ENCODE measurements around the gene LRRC7.
A peak's percentile ranks its signal among the peaks of the same experiment; 100 is the strongest.
"Not testable (repeated sequence)": the region's sequence is repeated elsewhere in the genome, so short reads cannot be mapped to it uniquely, and the experiment has no call there.

The LRRC7 gene

DNA sequence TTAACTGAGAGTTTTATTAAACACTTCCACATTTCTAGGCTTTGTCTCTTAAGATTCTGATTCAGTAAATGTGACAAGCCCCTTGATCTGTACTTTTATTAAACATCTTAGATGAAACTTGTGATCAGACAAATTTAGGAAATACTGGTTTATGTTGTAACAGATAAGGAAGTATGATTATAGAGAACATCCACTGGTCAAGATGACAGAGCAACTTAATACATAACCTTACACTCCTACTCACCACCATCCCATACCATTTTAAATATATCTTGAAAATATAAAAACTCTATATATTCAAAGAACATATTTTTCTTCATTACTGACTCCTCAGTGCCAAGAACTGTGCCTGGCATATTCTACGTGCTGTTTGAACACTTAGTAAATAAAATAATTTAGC is 420.2 kb downstream of the LRRC7 start:
- DNase-seq = no peak

- DNase-seq = no peak
Observed at GRCh38 chr1:69991644-69992043, 423.9 kb downstream of the LRRC7 start.

DNA sequence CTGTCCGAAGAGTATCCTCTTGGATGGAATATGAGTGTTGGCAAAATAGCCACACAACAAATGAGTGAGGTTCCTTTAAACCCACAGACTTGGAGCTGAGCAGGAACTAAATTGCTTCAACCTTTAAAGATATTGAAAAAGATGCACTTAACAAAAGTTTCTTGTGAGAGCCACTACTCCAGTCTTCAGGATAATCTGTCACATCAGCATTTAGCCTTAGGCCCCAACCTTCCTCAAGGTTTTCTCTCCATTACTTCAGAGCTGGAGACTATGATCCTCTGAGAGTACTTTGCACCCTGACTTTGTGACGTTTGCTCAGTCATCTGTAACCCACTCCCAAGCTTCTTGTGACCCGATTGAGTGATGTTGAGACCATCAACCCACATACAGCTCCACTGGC is 424.9 kb downstream of the LRRC7 start:
- DNase-seq = no peak

- peak; percentile 77 for DNase-seq
Observed at GRCh38 chr1:69993810-69994209, 426.1 kb downstream of the LRRC7 start.

- DNase-seq = no peak
Observed at GRCh38 chr1:69994241-69994640, 426.5 kb downstream of the LRRC7 start.

- DNase-seq = no peak
Observed at GRCh38 chr1:69998847-69999246, 431.1 kb downstream of the LRRC7 start.

- DNase-seq = no peak
Observed at GRCh38 chr1:70003211-70003908, 435.6 kb downstream of the LRRC7 start.

- no peak for DNase-seq
Observed at GRCh38 chr1:70005386-70006034, 437.8 kb downstream of the LRRC7 start.

GRCh38 chr1:70008660-70009059 is 440.9 kb downstream of the LRRC7 start:
- no peak for DNase-seq

DNA sequence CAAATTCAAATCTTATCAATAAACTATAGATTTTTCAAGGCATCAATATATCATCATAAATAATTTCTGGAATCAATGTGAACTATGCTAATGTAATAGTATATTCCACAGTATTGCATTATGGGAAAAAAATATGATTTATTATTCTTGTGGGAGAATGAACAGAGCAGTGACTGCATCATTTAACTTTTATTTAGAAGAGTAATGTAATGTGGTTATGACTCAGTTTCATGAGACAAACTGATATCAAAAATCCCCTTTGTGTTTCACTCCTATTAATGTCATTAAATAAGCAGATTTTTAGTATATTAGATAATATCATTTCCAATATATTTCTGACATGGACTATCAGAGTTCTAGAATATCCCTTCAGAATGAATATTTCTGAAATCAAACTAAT is 450.0 kb downstream of the LRRC7 start:
- no peak for DNase-seq

GRCh38 chr1:70024272-70024671 is 456.6 kb downstream of the LRRC7 start:
- DNase-seq = no peak

DNA sequence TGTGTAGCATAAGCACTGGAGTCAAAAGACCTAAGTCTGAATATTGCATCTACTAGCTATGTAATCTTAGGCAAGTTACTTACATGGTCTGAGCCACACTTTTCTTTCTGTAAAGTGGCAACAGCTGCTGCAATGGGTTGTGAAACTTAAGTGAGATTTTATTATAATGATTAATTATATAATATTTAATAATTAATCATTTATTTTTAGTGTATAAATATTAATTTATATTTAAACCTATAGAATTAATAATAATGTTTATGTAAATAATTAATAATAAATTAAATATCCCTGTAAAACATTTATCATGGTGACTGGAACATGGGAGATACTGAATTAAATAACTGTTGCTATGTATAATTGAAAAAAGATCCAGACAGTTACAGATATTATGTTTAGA is 457.3 kb downstream of the LRRC7 start:
- no peak for DNase-seq

DNA sequence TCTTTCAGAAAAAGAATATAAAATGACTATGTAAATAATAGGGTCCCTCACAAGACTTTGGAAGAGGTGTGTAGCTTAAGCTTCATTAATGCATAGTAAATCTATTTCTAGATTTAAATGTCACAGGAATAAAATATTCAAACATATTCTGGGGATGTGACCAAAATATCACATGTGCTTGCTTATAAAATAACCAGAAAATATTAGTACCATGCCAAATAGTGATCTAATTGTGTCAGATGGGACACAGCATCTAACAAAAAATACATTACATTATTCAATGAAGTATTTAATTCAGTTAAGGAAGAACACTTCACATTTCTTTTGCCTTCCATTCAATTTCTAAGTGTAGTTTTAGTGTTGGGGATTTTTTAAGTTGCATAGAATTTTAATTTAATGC is 458.1 kb downstream of the LRRC7 start:
- no peak for DNase-seq

GRCh38 chr1:70033266-70033873 is 465.6 kb downstream of the LRRC7 start:
- DNase-seq = no peak

DNA sequence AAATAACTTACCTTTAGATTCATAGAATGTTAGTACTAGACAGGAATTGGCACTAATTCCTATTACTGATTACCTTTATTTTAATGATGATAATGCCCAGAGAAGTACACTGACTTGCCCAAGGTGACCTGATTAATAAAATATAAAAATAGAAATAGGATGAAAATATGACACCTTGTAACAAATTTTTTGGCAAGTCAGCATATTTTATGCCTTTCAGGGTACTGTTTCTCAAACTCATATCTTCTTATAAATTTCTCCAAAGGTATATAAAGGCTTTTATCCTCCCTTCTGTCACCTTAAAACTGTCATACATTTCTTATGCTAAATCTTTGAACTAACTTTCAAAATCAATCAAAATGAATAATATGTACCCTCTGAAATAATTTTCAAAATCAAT is 466.2 kb downstream of the LRRC7 start:
- no peak for DNase-seq

DNA sequence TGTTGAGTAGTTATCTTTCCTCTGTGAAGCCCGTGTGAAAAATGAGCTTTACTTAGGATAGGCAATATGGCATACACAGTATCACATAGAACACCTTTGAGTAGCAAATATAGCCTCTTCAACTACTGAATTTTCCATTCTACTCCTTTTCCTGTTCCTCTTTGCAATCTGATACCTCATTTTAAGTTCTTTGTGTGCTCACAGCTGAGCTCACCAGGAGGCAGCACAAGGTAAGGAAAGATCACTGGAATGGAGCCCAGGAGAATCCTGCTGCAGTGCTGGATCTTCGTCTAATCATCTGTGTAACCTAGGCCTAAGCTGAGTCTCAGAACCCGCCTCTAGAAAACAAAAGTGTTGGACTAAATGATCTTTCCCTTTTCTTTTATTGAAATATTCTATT is 466.7 kb downstream of the LRRC7 start:
- peak; percentile 44 for DNase-seq

- no peak for DNase-seq
Observed at GRCh38 chr1:70038025-70038424, 470.3 kb downstream of the LRRC7 start.

DNA sequence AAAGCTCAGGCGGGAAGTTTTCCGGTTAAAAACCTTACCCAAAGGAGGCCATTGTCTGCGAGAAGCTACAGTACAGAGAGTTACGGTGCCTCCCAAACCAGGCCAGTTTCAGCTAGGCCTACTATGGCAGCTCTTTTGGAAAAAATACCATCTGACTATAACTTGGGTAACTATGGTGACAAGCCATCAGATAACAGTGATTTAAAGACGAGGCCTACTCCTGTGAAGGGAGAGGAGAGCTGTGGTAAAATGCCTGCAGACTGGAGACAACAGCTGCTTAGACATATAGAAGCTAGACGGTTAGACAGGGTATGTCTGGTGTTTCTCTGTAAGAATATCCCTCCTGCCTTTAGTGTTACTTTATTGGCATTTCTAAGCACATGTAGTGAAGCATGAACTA is 471.8 kb downstream of the LRRC7 start:
- DNase-seq = no peak

- no peak for DNase-seq
Observed at GRCh38 chr1:70041317-70042045, 473.8 kb downstream of the LRRC7 start.

DNA sequence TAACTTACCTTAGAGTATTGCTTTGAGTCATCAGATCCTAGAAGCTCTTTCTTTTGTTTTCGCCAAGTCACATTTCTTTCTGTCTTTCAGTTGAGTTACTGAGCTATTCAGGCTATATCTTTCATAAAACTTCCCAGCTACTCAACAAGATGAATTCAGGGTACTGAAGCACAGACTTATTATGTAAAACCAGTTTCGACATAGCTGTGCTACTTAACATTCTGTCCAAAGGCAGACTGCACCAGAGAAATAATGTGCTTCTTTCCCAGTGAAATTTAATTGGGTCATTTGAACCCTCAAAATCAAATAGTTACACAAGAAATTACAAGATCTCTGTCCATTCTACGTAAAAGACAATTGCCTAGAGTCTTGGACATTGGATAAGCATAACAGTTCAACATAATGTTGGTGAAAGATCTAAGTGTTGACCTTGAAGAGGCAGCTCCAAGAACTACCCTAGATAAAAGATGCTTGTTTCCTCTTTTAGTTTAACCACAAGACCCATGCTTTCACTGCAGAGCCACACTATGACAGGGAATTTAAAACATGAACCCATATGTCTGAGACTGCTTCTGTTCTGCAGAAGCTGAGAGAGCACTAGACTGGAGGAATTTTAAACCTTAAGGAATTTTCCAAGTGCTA is 474.5 kb downstream of the LRRC7 start:
- DNase-seq = no peak

DNA sequence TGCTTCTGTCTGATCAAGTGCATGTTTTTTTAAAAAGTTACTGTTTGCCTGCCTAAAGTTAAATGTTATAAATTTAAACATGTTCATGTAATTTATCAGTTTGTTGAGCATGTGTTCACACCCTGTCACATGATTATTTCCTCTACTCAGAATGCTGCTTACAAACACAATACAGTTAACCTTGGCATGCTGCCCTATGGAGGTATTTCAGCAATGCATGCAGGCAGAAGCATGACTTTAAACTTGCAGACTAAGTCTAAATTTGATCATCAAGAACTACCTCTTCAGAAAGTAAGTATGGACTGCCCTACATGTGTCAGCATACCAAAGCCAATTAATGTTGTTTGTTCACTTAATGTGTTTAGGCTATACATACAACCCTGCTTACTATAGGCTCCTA is 476.1 kb downstream of the LRRC7 start:
- peak; percentile 25 for DNase-seq

DNA sequence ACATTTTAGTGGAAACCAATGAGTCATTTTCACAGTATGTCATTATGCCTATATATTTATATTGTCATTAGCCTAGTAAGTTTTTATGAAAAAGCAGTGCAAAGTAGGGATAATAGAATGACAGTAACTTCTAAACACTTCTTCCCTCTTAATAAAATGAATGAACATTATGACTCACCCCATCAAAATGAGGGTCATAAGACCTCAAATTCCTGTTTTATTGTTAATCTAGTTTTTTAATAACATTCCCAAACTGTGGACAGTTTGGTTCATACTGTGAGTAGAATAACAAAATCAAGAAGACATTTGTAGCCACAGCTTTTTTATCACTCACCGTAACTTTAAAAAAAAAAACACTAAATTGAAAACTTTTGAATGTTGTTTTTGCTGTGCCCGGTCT is 477.1 kb downstream of the LRRC7 start:
- no peak for DNase-seq

DNA sequence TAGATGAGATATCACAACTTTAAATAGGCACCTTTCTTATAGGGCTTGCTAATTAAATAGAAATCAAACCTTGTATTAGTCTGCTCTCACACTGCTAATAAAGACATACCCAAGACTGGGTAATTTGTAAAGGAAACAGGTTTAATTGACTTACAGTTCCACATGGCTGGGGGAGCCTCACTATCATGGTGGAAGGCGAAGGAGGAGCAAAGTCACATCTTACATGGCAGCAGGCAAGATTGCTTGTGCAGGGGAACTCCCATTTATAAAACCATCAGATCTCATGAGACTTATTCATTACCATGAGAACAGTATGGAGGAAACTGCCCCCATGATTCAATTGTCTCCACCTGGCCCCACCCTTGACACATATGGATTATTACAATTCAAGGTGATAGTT is 477.9 kb downstream of the LRRC7 start:
- not testable (repeated sequence) for DNase-seq

Data from NCI-H446 treated with DMSO at 0.1 percent for 48 hours (cell line).